NK-92 treated with Interleukin-12 subunit alpha and Interleukin-12 subunit beta, amount 100 ng/mL, for 24 hours (cell line): ENCODE data around the gene TMEM150A.
A peak's percentile ranks its signal among the peaks of the same experiment; 100 is the strongest.
"Not testable (repeated sequence)": the region's sequence is repeated elsewhere in the genome, so short reads cannot be mapped to it uniquely, and the experiment has no call there.

Experiments
- DNase-seq: peaks from one replicate; lab custom pipeline; 2025; lab: John Stamatoyannopoulos, UW

The TMEM150A gene

DNA sequence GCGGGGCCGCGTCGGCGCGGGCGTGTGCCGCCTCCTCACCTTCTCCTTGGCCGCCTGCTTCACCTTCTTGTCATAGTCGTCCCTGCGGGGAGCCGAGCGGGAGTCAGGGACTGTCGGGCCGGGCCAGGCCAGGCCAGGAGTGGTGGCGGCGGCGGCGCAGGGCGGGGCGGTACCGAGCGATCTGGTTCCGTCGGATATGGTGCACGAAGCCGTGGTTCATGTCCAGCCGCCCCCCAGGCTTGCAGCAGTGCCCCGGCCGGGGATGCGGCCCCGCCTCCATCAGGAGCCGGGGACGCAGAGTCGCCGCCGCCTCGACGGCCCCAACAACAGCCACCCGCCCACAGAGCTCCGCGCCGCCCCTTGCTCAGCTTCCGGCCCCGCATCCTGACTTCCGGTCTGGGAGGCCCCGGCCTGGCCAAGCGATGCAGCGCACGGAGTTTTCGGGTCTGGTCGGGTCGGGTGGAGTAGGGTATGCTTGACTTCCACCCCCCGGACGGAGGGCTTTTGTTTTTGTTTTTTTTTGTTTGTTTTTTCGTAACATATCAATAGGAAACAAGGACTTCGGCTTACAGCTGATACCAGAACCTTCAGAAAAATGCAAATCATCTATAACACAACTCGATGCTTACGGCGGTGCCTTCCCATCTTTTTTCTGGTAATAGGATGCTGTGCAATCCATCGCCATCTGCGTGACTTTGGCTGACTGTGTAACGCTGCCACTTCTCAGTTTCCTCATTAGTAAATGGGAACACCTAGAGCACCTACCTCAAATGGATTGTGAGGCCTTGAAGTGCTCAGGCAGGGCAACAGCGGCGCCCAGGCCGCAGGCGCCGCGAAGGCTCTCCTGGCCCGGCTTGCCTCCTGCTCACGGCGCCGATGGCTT lies 9.4 kb upstream of the TMEM150A start, which contains the start of gene C2orf68:
Gene C2orf68 (minus strand): TSS at position 362 of the 883 bp plus-strand sequence. CDS start 82 bp downstream, at position 280.
- DNase-seq = peak; percentile 87

DNA sequence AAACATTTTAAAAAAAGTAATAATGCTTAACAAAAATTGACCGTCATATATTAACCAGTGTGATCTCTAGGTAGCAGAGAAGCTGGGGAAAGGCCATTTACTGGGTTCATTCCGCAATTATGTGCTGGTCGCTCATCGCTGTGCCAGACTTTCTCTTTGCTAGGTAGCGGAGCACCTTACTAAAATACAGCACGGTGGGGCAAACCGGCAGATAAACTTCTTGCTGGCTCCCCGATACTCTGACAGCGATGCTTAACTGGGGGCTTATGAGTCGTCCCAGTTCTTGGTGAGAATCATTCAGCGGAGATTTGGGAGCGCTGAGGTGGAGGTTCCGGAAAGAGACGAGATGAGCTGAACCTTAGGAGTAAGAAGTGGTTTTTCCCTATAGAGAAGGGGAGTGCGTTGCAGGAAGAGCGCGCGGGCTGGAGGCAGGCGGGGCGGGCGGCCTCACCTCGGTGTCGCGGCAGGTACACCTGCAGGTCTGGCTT lies 8.8 kb upstream of the TMEM150A start:
- DNase-seq = no peak

DNA sequence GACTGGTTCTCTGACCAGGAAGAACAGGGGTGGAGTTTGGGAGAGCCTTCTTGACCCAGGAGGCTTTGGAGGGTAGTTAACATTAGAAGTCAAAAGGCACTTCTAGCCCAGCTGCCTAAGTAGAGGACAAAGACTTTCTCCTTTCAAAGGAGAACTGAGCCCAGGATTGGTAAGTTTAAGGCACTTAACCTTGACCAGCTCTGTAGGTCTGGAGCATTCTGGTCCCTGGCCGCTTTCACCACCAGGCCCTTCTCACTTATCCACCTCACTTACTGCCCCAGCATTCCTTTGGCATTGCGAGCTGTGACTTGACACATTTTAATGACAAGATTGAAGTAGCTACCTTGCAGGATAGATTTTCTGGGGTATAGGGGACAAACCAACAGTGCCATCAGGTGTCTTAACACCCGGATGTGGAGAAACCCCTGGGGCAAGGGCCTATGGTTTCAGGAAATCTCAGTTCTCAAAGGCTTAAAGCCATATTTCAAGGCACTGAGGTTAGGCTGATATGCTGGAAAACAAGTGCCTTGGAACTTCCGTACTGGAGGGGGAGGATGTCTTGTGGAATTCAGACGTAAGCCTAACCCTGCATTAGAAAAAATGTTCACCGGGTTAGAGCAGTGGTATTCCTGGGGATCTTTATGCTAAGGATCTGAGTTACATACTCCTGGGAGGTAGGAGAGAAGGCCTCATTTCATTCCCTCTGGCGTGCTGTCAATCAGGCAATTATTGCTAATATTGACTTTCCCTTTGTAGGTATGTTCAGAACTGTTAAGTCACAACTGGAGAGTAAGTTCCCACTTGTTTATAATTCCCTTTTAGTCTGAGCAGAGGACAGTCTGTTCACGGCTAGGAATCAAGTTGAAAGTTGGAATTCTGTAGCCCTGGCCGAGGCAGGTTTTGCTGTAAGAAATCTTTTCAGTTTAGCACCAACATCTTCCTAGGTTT lies 5.0 kb upstream of the TMEM150A start:
- DNase-seq = no peak

DNA sequence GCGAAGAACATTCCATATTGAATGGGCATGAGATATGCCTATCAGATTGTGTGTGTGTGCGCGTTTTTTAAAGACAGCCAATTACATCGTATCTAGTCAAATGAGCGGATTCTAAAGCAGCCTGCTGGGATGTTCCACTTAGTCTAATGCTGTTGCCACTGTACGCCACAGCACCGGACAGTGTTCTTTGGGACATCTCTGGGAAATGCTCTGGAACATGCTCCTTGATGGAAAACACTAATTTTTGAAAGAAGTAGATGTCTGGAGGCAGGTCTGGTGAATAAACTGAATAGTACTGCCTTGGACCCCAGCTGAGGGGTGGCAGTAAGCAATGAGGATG lies 3.6 kb upstream of the TMEM150A start:
- DNase-seq = no peak

DNA sequence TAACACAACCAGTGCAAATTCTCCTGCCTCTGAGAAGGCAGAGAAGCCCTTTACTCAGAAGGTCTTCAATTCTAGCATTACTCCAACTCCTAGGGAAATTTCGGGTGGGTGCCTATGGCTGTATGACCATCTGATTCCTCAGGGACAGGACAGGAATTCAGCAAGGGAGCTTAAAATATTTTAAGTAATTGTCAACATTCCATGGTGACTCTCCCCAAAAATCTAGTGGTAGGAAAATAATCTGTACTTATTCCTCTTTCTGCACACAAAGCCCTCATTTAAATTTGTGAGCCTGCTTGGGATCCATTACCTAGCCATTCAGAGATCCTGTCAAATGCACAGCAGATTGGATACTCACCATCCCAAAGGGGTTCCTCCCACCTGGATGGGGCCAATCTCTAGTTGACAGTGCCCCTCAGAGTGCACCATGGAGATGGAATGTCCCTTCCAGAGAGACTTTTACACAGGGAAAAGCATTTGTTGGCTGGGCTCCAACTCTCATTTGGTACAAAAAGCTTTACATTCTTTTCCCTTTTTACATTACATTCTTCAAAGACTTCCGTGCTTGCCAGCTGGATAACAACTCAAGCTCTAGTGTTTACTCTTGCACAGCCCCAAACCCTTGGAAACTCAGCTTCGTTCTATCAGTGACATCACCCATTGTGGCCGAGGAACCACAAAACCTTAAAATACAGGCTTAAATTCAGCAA lies 3.1 kb upstream of the TMEM150A start:
- no peak for DNase-seq

DNA sequence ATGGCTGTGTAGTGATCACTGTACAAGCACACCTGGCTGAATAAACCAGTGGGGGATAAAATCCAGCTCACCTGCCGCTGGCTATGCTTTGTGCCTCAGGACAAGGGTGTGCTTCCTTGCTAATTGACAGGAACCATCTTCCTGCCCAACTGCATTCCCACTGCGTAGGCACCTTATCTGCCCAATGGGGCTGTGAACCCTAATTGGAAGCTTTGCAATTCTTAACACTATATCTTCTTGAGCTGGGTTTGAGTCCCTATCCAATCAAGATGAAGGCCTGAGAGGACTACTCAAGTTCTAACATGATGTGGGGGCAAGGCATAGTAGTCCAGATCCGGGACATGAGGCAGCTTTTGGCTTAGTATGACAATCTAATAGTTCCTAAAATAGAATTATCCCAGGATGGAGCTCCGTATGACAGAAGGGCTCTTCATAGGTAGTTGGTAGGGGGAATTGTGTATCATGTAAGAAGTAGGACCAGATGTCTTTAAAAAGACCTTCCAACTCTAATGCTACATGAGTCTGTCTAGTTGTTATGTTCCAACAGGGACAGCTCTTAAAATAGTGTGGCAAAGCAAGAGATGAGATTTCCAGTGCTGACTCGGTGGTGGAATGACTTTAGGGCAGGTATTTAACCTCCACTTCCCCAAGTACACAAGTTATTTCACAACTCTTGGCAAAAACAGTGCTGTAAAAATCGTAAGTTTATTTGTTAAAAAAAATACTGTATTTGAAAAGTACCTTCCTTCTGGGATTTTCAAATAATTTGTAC lies 2.3 kb upstream of the TMEM150A start:
- DNase-seq = no peak

DNA sequence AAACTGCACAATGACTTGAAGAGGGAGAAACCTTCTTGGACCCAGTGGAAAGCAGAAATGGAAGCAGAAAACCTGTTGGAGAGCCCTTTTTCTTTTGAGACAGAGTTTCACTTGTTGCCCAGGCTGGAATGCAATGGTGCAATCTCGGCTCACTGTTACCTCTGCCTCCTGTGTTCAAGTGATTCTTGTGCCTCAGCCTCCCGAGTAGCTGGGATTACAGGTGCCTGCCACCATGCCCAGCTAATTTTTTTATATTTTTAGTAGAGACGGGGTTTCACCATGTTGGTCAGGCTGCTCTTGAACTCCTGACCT lies 1.6 kb upstream of the TMEM150A start:
- not testable (repeated sequence) for DNase-seq

DNA sequence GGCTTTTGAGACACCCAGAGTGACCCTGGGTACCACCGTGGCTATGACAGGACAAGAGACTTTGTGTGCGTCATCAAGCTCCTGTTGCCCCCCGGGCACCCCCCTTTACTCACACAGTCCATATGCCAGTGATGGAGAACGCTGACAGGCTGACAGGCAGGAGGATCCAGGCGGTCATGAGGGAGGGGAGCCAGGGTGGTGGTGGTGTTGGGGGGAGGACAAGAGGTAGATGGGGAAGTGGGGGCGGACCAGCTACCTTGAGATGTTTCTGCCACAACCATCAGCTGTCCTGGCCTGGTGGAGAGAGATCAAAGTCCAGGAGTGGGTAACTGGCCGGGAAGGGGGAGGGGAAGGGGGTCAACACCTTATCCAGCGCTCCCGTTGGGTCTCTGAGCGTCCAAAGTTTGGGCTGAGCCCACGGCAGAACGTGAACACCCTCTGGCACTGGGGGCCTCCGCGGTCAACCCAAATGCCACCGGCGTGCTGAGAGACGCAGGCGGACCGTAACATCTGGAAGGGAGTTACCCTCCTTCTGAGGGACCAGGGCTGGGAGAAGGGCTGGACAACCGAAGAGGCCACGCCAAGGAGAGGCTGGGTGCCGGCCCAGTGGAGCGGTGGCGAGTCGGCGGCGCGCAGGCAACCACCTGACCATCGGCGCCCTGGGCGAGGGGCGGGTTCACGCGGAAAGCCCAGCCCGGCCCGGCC lies 575 bp downstream of the TMEM150A start:
- no peak for DNase-seq

DNA sequence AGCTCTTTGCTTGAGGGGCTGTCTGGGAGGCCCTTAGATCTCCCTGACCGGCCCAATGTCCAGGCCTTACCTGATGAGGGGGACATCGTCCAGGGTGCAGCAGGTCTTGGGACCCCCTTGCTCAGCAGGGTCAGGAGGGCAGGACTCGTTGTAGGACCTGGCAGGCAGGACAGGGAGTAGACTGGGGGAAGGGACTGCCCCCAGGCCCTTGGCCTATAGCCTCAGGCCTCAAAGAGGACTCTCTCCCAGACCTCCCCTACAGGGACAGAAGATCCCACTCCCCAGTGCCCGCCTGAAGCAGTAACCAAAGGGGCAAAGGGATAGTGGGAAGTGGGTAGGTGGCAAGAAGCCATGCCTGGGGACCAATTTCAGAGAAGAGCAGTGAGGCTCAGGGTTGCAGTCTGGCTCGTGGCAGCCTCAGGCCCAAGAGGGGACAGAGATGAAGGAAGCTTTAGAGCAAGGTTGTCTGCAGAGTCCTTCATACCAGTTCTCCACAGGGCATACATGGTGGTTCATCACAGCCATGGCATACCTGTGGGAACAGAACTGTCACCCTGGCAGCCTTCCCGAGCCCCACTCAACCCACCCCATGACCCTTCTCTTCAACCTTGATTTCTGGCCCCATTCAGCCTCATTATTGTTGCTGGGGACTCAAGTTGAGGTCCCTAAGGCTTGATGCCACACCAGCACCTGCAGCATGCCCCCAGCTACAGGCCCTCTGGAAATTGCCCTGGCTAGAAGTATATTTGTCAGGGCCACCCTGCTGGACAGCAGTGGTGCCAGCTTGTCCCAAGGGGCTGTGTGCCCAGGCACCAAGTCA lies 1.3 kb downstream of the TMEM150A start:
- no peak for DNase-seq

DNA sequence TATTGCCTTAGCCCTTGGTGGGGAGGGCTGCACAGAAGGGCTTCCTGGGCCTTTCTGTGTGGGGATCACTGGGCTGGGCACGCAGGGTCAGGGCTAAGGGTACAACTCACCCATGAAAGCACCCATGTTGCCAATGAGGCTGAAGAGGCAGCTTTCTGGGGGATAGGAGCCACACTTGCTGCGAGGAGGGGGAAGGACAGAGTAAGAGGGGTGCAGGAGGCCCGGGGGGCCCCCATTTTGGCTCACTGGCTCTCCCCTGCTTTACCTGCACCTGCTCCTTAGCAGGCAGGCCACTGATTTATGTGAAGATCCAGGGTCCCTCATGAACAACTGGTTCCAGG lies 2.3 kb downstream of the TMEM150A start:
- no peak for DNase-seq

DNA sequence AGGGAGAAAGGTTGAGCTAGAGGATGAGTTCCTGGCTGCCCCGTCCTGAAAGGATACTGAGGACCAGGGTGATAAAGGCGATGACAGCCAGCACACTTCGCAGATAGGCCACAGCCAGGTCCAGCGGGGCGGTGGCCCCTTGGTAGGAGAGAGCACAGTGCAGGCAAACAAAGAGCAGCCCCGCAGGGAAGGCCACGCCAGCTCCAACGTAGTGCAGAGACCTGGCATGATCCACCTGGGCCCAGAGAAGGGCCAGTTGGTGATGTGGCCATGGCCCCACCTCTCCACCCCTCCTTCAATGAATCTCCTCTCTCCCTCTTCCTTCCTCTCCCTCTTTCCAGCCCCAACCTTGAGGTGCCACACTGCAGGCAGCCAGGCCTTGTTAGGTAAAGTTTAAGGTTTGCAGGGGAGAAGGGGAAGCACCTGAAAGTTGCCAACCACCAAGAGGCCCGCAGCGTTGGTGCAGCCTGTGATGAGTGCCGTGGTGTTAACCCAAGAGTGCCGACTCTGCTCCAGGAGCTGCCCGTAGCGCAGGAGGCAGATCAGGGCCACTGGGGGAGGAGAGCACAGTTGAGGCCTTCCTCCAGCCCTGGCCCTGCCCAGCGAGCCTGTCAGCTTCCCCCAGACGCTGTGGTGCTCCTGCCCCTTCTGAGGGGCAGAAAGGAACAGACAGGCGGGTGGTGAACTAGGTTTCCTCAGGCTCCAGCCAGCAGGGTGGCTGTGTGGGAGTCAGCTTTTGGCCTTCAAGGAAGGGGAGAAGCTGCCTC lies 2.8 kb downstream of the TMEM150A start:
- no peak for DNase-seq

DNA sequence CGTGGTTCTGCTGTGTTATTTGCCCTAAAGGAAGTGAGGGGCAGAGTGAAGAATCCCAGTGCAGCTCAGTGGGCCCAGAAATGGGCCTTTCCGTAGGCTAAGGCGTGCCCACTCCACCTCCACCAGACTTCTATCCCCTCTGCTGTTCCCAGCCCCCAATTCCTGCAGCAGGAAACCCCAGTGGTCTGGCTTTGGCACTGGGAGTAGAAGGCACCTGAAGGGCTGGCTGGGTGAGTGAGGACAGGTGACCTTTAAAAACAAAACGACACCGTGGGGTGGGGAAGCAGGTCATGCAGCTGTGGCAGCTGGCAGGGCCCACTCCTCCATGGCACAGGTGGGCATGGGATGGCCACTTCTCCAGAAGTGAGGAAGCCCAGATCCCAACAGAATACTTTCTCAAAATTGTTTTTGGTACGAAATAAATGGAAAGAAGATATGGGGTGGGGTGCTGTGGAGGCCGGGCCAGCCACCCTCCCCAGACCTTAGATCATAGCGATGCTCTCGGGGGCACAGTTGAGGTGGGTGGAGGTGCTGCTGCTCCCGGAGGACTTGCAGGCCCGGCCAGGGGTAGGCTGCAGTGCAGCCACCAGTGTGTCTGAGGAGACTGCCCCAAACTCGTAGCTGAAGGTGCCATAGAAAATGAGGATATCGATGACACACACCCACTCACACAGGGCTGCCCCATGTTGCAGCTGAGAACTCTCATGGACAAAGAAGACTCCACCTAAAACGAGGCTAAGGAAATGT lies 3.7 kb downstream of the TMEM150A start:
- no peak for DNase-seq

DNA sequence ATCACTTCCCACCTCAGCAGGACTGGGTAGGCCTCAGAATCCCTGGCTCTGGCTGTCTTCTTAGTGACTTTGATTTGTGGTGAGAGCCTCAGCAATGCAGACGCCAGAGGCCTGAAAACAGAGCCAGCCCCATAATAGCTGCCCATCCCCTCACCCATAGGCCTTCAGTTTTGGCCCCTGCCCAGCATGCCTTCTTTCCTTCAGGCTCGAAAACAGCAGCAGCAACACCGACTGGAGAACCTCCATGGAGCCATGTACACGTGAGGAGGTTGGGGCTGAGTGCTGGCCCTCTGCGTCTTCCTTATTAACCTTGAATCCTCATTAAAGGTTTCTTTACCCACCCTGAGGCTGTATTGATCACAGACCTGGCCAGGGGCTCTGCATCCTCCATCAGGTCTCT lies 5.3 kb downstream of the TMEM150A start:
- no peak for DNase-seq

DNA sequence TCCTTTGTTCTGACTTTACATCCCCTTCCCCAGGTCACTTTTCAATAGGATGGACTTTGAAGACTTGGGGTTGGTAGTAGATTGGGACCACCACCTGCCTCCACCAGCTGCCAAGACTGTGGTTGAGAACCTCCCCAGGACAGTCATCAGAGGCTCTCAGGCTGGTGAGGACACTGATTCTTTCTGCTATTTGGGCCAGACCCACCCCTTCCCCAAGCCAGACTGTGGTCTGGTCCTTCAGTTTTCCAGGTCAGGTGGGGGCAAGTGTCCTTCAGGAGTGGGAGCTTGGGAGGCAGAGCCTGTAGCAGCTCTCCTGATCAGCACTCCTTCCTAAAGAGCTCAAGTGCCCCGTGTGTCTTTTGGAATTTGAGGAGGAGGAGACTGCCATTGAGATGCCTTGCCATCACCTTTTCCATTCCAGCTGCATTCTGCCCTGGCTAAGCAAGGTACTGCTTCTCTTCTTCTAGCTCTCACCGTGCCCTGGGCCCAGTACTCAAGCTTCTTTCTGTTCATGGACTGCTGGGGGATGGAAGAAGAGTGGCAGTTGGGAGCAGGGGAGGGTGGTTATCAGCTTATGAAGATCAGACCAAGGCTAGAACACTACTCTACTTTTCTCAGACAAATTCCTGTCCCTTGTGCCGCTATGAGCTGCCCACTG lies 5.9 kb downstream of the TMEM150A start:
- DNase-seq = no peak

DNA sequence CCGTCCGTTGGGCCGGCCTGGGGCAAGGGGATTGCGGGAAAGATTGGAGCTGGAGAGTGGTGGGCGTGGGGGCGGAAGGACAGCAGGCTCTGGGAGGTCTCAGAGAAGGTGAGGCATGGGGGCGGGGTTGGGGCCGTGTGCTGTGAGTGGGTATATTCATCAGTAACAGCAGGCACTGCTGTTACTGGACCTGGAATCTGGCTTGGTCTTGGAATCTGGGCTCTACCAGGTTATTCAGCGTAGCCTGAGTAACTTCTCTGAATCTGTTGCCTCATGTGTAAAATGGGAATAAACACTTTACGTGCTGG lies 6.5 kb downstream of the TMEM150A start:
- no peak for DNase-seq

DNA sequence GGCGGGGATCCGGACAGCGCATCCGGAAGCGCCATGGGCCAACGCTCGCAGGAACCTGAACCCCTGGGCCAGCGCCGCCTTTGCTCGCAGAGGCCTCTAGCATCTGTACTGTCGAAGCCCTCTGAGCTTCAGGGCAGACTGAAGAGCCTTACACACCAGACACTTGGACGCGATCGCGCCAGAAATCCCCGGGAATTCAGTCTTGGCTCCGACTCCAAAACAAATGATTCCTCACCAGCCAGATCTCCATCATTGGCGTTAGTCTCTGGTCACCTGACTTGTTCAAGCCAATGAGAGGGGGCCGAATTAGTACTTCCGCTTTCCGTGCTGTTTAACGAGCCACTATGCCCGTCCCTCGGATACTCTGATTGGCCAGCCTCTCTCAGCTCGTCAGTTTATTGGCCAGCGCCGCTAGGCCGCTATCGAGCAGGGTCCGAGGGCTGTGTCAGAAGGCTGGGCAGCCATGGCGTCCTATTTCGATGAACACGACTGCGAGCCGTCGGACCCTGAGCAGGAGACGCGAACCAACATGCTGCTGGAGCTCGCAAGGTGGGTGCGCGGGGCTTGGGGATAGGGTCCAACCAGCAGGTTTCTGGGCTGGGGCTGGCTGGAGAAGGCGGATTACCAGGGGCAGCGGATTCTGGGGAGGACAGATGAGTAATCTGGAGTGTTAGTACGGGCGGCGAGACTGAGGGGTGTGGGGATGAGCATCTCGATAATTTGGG lies 7.0 kb downstream of the TMEM150A start, which contains the start of gene RNF181:
Gene RNF181 (plus strand): TSS at position 445 of the 725 bp plus-strand sequence. CDS start 19 bp downstream, at position 464.
- peak; percentile 91 for DNase-seq

DNA sequence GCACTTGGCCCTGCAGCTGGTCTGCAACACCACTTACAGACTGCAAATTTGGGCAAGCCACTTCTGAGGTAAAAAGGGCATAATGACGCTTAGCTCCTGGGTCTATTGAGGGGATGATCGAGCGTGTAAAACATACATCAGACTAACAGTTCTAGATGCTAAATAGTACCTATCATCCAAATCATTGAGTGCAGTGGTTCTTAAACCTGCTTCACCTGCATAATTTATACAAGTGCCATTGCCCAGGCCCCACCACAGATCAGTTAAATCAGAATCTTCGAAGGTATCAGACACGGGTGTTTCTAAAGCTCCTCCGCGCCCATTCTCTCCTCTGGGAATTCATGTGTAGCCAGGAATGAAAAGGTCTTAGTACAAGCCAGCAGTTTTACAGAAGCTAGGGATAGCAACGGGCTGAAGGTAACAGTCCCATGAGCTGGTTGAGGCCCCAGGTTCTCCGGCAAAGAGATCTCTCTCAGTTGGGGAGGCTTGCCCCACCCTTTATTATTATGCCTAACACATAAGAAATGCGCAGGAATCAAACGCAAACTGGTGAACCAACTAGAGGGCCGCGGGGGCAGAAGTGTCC lies 7.7 kb downstream of the TMEM150A start:
- DNase-seq = no peak
